OCI-LY7 (cell line): ENCODE results near the gene MANBA.

Experiments
- EZH2phosphoT487 ChIP-seq: fragments of 200-600 bp; sonication (generic); IDR thresholded peaks from 2 replicates; pipeline ENCODE4 v1.6.1; 2018; ENCODE audit warnings: low read depth, borderline replicate concordance, mild to moderate bottlenecking, mixed run types, antibody characterized with exemption, low read length, moderate library complexity, mixed read lengths
- TF ChIP-seq, protein P1 (sequence below): fragments of 200-600 bp; sonication (generic); conservative IDR thresholded peaks from 2 replicates; pipeline ENCODE4 v1.5.1; 2014; ENCODE audit warnings: mild to moderate bottlenecking, antibody characterized with exemption, low read length, moderate library complexity, mixed read lengths

DNA sequence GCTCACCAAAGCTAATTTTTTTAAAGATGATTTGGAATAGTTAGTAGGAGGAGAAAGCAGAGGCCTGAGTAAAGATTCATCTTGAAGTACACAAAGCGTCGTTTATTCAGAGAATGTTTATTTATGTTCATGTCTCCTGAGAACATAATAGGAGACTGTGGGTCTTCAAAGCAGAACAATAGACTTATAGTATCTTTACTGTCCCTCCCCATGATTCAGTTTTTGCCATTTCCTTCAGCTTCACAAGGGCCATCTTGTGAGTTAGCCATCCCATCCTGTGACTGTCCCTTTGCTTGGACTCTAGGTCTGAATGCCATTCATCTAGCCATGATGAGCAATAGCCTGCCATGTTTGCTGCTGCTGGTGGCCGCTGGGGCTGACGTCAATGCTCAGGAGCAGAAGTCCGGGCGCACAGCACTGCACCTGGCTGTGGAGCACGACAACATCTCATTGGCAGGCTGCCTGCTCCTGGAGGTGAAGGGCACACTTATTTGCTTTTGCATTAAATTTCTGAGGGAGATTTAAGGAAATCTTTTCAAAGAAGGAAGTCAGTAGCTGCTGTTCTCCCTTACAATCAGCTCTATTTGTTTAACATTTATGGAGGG is 153.8 kb downstream of the MANBA start:
- TF ChIP-seq, protein P1, sequence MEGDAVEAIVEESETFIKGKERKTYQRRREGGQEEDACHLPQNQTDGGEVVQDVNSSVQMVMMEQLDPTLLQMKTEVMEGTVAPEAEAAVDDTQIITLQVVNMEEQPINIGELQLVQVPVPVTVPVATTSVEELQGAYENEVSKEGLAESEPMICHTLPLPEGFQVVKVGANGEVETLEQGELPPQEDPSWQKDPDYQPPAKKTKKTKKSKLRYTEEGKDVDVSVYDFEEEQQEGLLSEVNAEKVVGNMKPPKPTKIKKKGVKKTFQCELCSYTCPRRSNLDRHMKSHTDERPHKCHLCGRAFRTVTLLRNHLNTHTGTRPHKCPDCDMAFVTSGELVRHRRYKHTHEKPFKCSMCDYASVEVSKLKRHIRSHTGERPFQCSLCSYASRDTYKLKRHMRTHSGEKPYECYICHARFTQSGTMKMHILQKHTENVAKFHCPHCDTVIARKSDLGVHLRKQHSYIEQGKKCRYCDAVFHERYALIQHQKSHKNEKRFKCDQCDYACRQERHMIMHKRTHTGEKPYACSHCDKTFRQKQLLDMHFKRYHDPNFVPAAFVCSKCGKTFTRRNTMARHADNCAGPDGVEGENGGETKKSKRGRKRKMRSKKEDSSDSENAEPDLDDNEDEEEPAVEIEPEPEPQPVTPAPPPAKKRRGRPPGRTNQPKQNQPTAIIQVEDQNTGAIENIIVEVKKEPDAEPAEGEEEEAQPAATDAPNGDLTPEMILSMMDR, result no peak
- TF ChIP-seq EZH2phosphoT487, result no peak
